OCI-LY3 (cell line): ENCODE measurements around the gene FBN2.

Source experiments
- CTCF ChIP-seq: fragments of 200-600, 300-600 bp; sonication (generic); IDR thresholded peaks from 2 replicates; pipeline ENCODE4 v1.5.1; 2014; ENCODE audit warnings: antibody characterized with exemption, low read length, low read depth
- EZH2phosphoT487 ChIP-seq: fragments of 200-600 bp; shearing (Covaris generic); IDR thresholded peaks from 2 replicates; pipeline ENCODE4 v1.6.1; 2018; ENCODE audit warnings: antibody characterized with exemption, mixed run types, low read depth

DNA sequence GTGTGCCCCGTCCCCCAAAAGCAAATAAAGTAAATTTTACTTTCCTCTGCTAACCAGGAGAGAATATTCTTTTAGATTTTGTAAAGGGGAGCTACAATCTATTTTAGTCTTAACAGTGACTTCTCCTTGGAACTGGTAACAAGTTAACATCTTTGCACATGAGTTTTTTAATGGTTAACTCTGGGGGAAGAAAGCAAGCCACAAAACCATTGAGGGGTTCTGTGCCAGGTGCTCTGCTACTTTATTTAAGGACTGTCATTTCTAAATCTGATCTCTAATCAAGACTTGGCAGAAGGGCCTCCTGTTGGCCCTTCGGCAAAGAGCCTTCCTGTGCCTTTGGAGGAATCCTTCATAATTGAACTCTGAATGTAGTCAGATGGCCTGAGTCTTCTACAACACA, 301.0 kb downstream of the FBN2 start:
- TF ChIP-seq CTCF (no peak), EZH2phosphoT487 (no peak)
